Uterus (tissue), 2 donors: ENCODE results near the gene CNDP2.

Source experiments
- CTCF ChIP-seq, 4 experiments: fragments of 200-600 bp in 2 of 4; fragments of 450-650 bp in 2 of 4; sonication (generic) in 2 of 4; IDR thresholded peaks; one replicate each; pipeline ENCODE4 v1.5.1; 2016 to 2019; ENCODE audit warnings: antibody characterized with exemption in 4 of 4, mild to moderate bottlenecking in 2 of 4, moderate library complexity in 1 of 4
- POLR2A ChIP-seq, 2 donors: fragments of 450-650 bp; IDR thresholded peaks; one replicate each; pipeline ENCODE4 v1.6.1; 2016; ENCODE audit warnings: antibody characterized with exemption in 2 of 2, mild to moderate bottlenecking in 1 of 2, moderate library complexity in 1 of 2

GRCh38 chr18:74519320-74520095 is 23.3 kb downstream of the CNDP2 start:
- TF ChIP-seq CTCF (IDR thresholded peaks at IDR 0.05), result no peak
- TF ChIP-seq POLR2A (IDR thresholded peaks at IDR 0.05), result no peak
